H9 (cell line): ENCODE measurements around the gene WDR70. TPM values are rescaled to one million over a fixed set of nuclear protein-coding genes. Genes with fewer than 3 reads are reported as not detected.

Source experiments
- DNase-seq: peaks from one replicate; pipeline ENCODE4 v3.0.0-alpha.2; 2017
- H2AFZ ChIP-seq: one replicate; pipeline ENCODE4 v1.6.1; 2013; ENCODE audit warnings: mild to moderate bottlenecking, low read length, control low read depth, moderate library complexity
- H2AK5ac ChIP-seq: 2 replicates; pipeline ENCODE4 v1.6.1; 2013; ENCODE audit warnings: low read length, control low read depth, mixed read lengths; ENCODE audit not compliant: insufficient read length
- H2BK120ac ChIP-seq: one replicate; pipeline ENCODE4 v1.6.1; 2013; ENCODE audit warnings: low read depth, mild to moderate bottlenecking, low read length, control low read depth, inconsistent platforms; ENCODE audit not compliant: poor library complexity, severe bottlenecking
- H2BK12ac ChIP-seq: 2 replicates; pipeline ENCODE4 v1.6.1; 2013; ENCODE audit warnings: low read length, control low read depth, mixed read lengths, low read depth; ENCODE audit not compliant: insufficient read length
- H2BK15ac ChIP-seq: 2 replicates; pipeline ENCODE4 v1.6.1; 2013; ENCODE audit warnings: low read depth, low read length, control low read depth
- H2BK20ac ChIP-seq: one replicate; pipeline ENCODE4 v1.6.1; 2013; ENCODE audit warnings: low read depth, mild to moderate bottlenecking, low read length, control low read depth, inconsistent platforms; ENCODE audit not compliant: poor library complexity, severe bottlenecking
- H2BK5ac ChIP-seq: 2 replicates; pipeline ENCODE4 v1.6.1; 2013; ENCODE audit warnings: low read length, control low read depth, mixed read lengths; ENCODE audit not compliant: insufficient read length
- H3K14ac ChIP-seq: 2 replicates; pipeline ENCODE4 v1.6.1; 2013; ENCODE audit warnings: low read length, control low read depth; ENCODE audit not compliant: insufficient read depth
- H3K18ac ChIP-seq: 2 replicates; pipeline ENCODE4 v1.6.1; 2013; ENCODE audit warnings: low read depth, mild to moderate bottlenecking, mixed read lengths, low read length, control low read depth; ENCODE audit not compliant: insufficient read length
- H3K23ac ChIP-seq: 2 replicates; pipeline ENCODE4 v1.6.1; 2013; ENCODE audit warnings: low read length, control low read depth, mixed read lengths, low read depth; ENCODE audit not compliant: insufficient read length
- H3K23me2 ChIP-seq: 2 replicates; pipeline ENCODE4 v1.6.1; 2013; ENCODE audit warnings: low read depth, mild to moderate bottlenecking, mixed read lengths, low read length, control low read depth; ENCODE audit not compliant: insufficient read length, poor library complexity, severe bottlenecking
- H3K27ac ChIP-seq: 2 replicates; pipeline ENCODE4 v1.5.1; 2013; ENCODE audit warnings: low read length, control low read depth, mixed read lengths, low read depth; ENCODE audit not compliant: insufficient read length
- H3K27me3 ChIP-seq: 2 replicates; pipeline ENCODE4 v1.6.1; 2013; ENCODE audit warnings: low read length, control low read depth, inconsistent platforms; ENCODE audit not compliant: insufficient read depth
- H3K4ac ChIP-seq: 2 replicates; pipeline ENCODE4 v1.6.1; 2013; ENCODE audit warnings: low read depth, mild to moderate bottlenecking, control low read depth, inconsistent platforms, low read length, moderate library complexity
- H3K4me1 ChIP-seq: 2 replicates; pipeline ENCODE4 v1.6.1; 2013; ENCODE audit warnings: low read length, control low read depth, inconsistent platforms; ENCODE audit not compliant: insufficient read depth
- H3K4me2 ChIP-seq: 2 replicates; pipeline ENCODE4 v1.6.1; 2013; ENCODE audit warnings: low read length, control low read depth, mixed read lengths; ENCODE audit not compliant: insufficient read length, insufficient read depth
- H3K56ac ChIP-seq: 2 replicates; pipeline ENCODE4 v1.6.1; 2013; ENCODE audit warnings: low read depth, mild to moderate bottlenecking, mixed read lengths, low read length, control low read depth; ENCODE audit not compliant: insufficient read length
- H3K79me1 ChIP-seq: 2 replicates; pipeline ENCODE4 v1.6.1; 2013; ENCODE audit warnings: low read depth, mild to moderate bottlenecking, moderate library complexity, low read length, control low read depth, inconsistent platforms; ENCODE audit not compliant: insufficient read depth, poor library complexity, severe bottlenecking
- H3K79me2 ChIP-seq: 2 replicates; pipeline ENCODE4 v1.6.1; 2013; ENCODE audit warnings: low read length, control low read depth, inconsistent platforms; ENCODE audit not compliant: insufficient read depth
- H3K9ac ChIP-seq: 2 replicates; pipeline ENCODE4 v1.6.1; 2013; ENCODE audit warnings: low read length, control low read depth, mixed read lengths; ENCODE audit not compliant: insufficient read length; ENCODE audit errors: extremely low read depth
- H3K9me3 ChIP-seq: one replicate; pipeline ENCODE4 v1.6.1; 2013; ENCODE audit warnings: low read depth, low read length, inconsistent platforms; ENCODE audit not compliant: control insufficient read depth
- H3T11ph ChIP-seq: one replicate; pipeline ENCODE4 v1.6.1; 2013; ENCODE audit warnings: mild to moderate bottlenecking, low read length, control low read depth, inconsistent platforms
- H4K20me1 ChIP-seq: one replicate; pipeline ENCODE4 v1.6.1; 2013; ENCODE audit not compliant: control insufficient read depth, insufficient read length, insufficient read depth
- H4K5ac ChIP-seq: 2 replicates; pipeline ENCODE4 v1.6.1; 2013; ENCODE audit warnings: low read depth, mild to moderate bottlenecking, mixed read lengths, low read length, control low read depth; ENCODE audit not compliant: insufficient read length
- H4K8ac ChIP-seq: replicated peaks from 2 replicates; pipeline ENCODE4 v1.6.1; 2013; ENCODE audit warnings: low read length, control low read depth, mixed read lengths, low read depth; ENCODE audit not compliant: insufficient read length
- H4K91ac ChIP-seq: 2 replicates; pipeline ENCODE4 v1.6.1; 2013; ENCODE audit warnings: low read depth, mild to moderate bottlenecking, moderate library complexity, mixed read lengths, low read length, control low read depth; ENCODE audit not compliant: insufficient read length
- H3K27ac Mint-ChIP-seq, 3 experiments: 2 replicates in 2 of 3; 3 replicates in 1 of 3; pipeline ENCODE4 v1.8.0; 2020 to 2021; ENCODE audit warnings: mixed read lengths in 3 of 3, mild to moderate bottlenecking in 1 of 3, moderate library complexity in 1 of 3
- H3K27me3 Mint-ChIP-seq: 2 replicates; pipeline ENCODE4 v1.8.0; 2021; ENCODE audit warnings: low read depth, mild to moderate bottlenecking, moderate library complexity, mixed read lengths
- H3K36me3 Mint-ChIP-seq, 3 experiments: 2 replicates in 2 of 3; 3 replicates in 1 of 3; pipeline ENCODE4 v1.8.0; 2020 to 2021; ENCODE audit warnings: low read depth in 3 of 3, mixed read lengths in 3 of 3; ENCODE audit not compliant: insufficient read depth in 1 of 3
- H3K4me1 Mint-ChIP-seq, 2 experiments: 2 replicates each; pipeline ENCODE4 v1.8.0; 2020; ENCODE audit warnings: mixed read lengths in 2 of 2
- H3K4me3 Mint-ChIP-seq, 2 experiments: 2 replicates in 1 of 2; 3 replicates in 1 of 2; pipeline ENCODE4 v1.8.0; 2020 to 2021; ENCODE audit warnings: mild to moderate bottlenecking in 2 of 2, mixed read lengths in 2 of 2, moderate library complexity in 1 of 2
- H3K9me3 Mint-ChIP-seq, 2 experiments: 2 replicates in 1 of 2; 3 replicates in 1 of 2; pipeline ENCODE4 v1.8.0; 2020; ENCODE audit warnings: mild to moderate bottlenecking in 2 of 2, mixed read lengths in 2 of 2, moderate library complexity in 1 of 2
- WGBS: extraction: QIAGEN DNeasy Blood & Tissue Kit; methylation state at CpG from one replicate; pipeline ENCODE4 v1.1.7; 2013; ENCODE audit warnings: missing lambda C conversion rate, low lambda C conversion rate, mixed read lengths; ENCODE audit not compliant: insufficient read length; ENCODE audit errors: extremely low coverage; 5-methylcytosine and 5-hydroxymethylcytosine counted together
- total RNA-seq: library from RNA; stranded (reverse); gene quantifications from 2 replicates; pipeline ENCODE4 v1.2.1, GENCODE V29; 2021
- TF ChIP-seq, protein P1 (sequence below): fragments of 200-600 bp; sonication (generic); conservative IDR thresholded peaks from 3 replicates; pipeline ENCODE4 v1.8.0; 2021; ENCODE audit warnings: antibody characterized with exemption, mild to moderate bottlenecking

Gene WDR70
- total RNA-seq, 1 experiment from 2014 or later, result 38.1 TPM

DNA sequence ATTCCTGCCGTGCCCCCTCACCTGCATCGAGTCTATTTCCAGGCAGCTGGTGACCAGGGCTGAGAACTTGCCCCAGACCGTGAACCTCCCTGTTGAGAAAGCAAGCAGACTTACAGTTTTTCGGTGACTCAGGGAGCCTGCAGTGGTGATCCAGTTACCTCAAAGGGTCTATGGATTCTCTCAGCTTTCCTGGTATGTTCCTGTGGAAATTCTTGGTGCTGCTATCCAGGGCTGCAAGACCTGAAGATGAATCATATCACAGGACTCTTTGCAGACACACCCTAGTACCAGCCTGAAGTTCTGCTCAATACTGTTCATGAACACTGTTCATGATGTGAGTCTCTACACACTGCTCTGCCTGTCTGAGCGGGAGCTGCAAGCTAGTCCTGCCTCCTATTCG is 154.7 kb downstream of the WDR70 start:
- no peak overlapping the region for H3K27ac Mint-ChIP-seq
- peaks cover 0 to 6% of the 10 kb centered on the region in 2 experiments; a peak in 2 of 4 replicates for H3K4me1 Mint-ChIP-seq
- Histone ChIP-seq H3K56ac (no peak overlapping the region), H3K79me1 (no peaks in the 10 kb centered on the region), H2BK120ac (no peak overlapping the region), H2BK5ac (no peak overlapping the region), H3K79me2 (no peaks in the 10 kb centered on the region), H3K23ac (no peak overlapping the region), H4K5ac (no peak overlapping the region), H2AK5ac (no peak overlapping the region), H3K23me2 (no peaks in the 10 kb centered on the region), H2BK12ac (no peak overlapping the region), H2AFZ (no peak overlapping the region), H4K8ac (no peak overlapping the region), H3K14ac (no peak overlapping the region), H4K20me1 (no peaks in the 10 kb centered on the region), H3K9me3 (no peaks in the 10 kb centered on the region), H3K4ac (no peak overlapping the region), H2BK15ac (no peak overlapping the region), H3K18ac (no peak overlapping the region), H4K91ac (no peak overlapping the region), H3K27me3 (no peaks in the 10 kb centered on the region), H3K9ac (no peak overlapping the region), H3K27ac (no peak overlapping the region), H3K4me1 (no peaks in the 10 kb centered on the region), H2BK20ac (no peak overlapping the region), H3T11ph (no peak overlapping the region), H3K4me2 (no peak overlapping the region)
- H3K4me3 Mint-ChIP-seq, result no peak overlapping the region
- TF ChIP-seq, protein P1, sequence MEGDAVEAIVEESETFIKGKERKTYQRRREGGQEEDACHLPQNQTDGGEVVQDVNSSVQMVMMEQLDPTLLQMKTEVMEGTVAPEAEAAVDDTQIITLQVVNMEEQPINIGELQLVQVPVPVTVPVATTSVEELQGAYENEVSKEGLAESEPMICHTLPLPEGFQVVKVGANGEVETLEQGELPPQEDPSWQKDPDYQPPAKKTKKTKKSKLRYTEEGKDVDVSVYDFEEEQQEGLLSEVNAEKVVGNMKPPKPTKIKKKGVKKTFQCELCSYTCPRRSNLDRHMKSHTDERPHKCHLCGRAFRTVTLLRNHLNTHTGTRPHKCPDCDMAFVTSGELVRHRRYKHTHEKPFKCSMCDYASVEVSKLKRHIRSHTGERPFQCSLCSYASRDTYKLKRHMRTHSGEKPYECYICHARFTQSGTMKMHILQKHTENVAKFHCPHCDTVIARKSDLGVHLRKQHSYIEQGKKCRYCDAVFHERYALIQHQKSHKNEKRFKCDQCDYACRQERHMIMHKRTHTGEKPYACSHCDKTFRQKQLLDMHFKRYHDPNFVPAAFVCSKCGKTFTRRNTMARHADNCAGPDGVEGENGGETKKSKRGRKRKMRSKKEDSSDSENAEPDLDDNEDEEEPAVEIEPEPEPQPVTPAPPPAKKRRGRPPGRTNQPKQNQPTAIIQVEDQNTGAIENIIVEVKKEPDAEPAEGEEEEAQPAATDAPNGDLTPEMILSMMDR, result no peak
- DNase-seq, result no peak
- H3K9me3 Mint-ChIP-seq, result no peaks in the 10 kb centered on the region; a peak in 1 of 5 replicates
- no CpG with 5 or more reads among the region's 6 CpGs for WGBS
- no peaks in the 10 kb centered on the region for H3K27me3 Mint-ChIP-seq
- H3K36me3 Mint-ChIP-seq, result peaks cover 6 to 12% (median 6%) of the 10 kb centered on the region in 3 experiments; a peak in 4 of 7 replicates
